ENCODE data around the gene GPX8. TPM values are rescaled to one million over a fixed set of nuclear protein-coding genes. Genes with fewer than 3 reads are reported as not detected.

The GPX8 gene
- total RNA-seq = 1 to 10 TPM; 1.9 to 9.5 (median 8.6) TPM
- long read RNA-seq, donor 1, transcript GPX8-203 (3 exons, 1,411 nt) = major isoform, 6 of 8 reads
- long read RNA-seq, donor 1, partial matches to known transcripts = 0 of 8 reads
- long read RNA-seq, donor 1, other reads (novel, unspliced or antisense) = 0 of 8 reads
- long read RNA-seq, donor 2, transcript GPX8-203 (3 exons, 1,411 nt) = major isoform, 6 of 7 reads
- long read RNA-seq, donor 2, partial matches to known transcripts = 0 of 7 reads
- long read RNA-seq, donor 2, other reads (novel, unspliced or antisense) = 1 of 7 reads

GRCh38 chr5:55159763-55160492, at the start of gene GPX8:
GPX8 (plus strand) TSS chr5:55160171; CDS start chr5:55160193, 22 bp downstream.
- H3K4me1 ChIP-seq (ENCODE audit: low read depth) = no peaks in the 10 kb centered on the region
- no peaks in the 10 kb centered on the region for H3K9me3 ChIP-seq
- ATAC-seq = peak; percentile 79
- H3K4me3 ChIP-seq = no peak within 1 kb of the TSS
- no peaks in the 10 kb centered on the region for H3K36me3 ChIP-seq (ENCODE audit: low read depth)
- intact Hi-C loops (cut with DNase I, micrococcal nuclease) = no loop called here
- TF ChIP-seq CTCF (IDR thresholded peaks at IDR 0.05) = no peak
- DNase-seq = peak in 1 of 3 donors; percentile 24

GRCh38 chr5:55110217-55110616, 49.8 kb upstream of the GPX8 start:
- no peak for DNase-seq
- Histone ChIP-seq H3K9me3 (no peaks in the 10 kb centered on the region), H3K4me3 (no peak overlapping the region), H3K36me3 (ENCODE audit: low read depth) (no peaks in the 10 kb centered on the region), H3K4me1 (ENCODE audit: low read depth) (no peaks in the 10 kb centered on the region)
- no peak for TF ChIP-seq CTCF (IDR thresholded peaks at IDR 0.05)
- intact Hi-C loops (cut with DNase I, micrococcal nuclease) = no loop called here
- no peak for ATAC-seq

GRCh38 chr5:55113327-55113726, 46.6 kb upstream of the GPX8 start:
- no peak for TF ChIP-seq CTCF (IDR thresholded peaks at IDR 0.05)
- Histone ChIP-seq H3K4me1 (ENCODE audit: low read depth) (no peaks in the 10 kb centered on the region), H3K9me3 (no peaks in the 10 kb centered on the region), H3K4me3 (no peak overlapping the region), H3K36me3 (ENCODE audit: low read depth) (no peaks in the 10 kb centered on the region)
- ATAC-seq (no peak), DNase-seq (no peak)
- intact Hi-C loops (cut with DNase I, micrococcal nuclease) = no loop called here

- TF ChIP-seq CTCF (IDR thresholded peaks at IDR 0.05) = no peak
- ATAC-seq (no peak), DNase-seq (no peak)
- H3K4me1 ChIP-seq (ENCODE audit: low read depth) = no peaks in the 10 kb centered on the region
- H3K9me3 ChIP-seq = no peaks in the 10 kb centered on the region
- H3K36me3 ChIP-seq (ENCODE audit: low read depth) = no peaks in the 10 kb centered on the region
- intact Hi-C loops (cut with DNase I, micrococcal nuclease) = no loop called here
- no peak overlapping the region for H3K4me3 ChIP-seq
Observed at GRCh38 chr5:55114061-55114460, 45.9 kb upstream of the GPX8 start.

- no peaks in the 10 kb centered on the region for H3K9me3 ChIP-seq
- TF ChIP-seq CTCF (IDR thresholded peaks at IDR 0.05) = no peak
- intact Hi-C loops (cut with DNase I, micrococcal nuclease) = no loop called here
- DNase-seq = no peak
- H3K4me3 ChIP-seq = no peak overlapping the region
- no peaks in the 10 kb centered on the region for H3K4me1 ChIP-seq (ENCODE audit: low read depth)
- ATAC-seq = no peak
- H3K36me3 ChIP-seq (ENCODE audit: low read depth) = no peaks in the 10 kb centered on the region
Observed at GRCh38 chr5:55123365-55123764, 36.6 kb upstream of the GPX8 start.
